ENCODE measurements around the gene CHSY1. TPM values are rescaled to one million over a fixed set of nuclear protein-coding genes. Genes with fewer than 3 reads are reported as not detected.

The CHSY1 gene
- total and polyA plus RNA-seq, 2 of the 4 experiments (the other 2 are of a cell fraction), result 40.9 to 53.2 TPM

- Histone ChIP-seq H2BK15ac (ENCODE audit: low read depth, low read length) (no peak overlapping the region; the same call in 2 of the 3 replicates), H2BK20ac (ENCODE audit: low read depth, low read length) (no peak overlapping the region), H3K4me3 (ENCODE audit: insufficient read depth, low read depth, low read length) (no peak overlapping the region), H2AFZ (replicated peaks; ENCODE audit: low read length, poor library complexity) (no peak overlapping the region), H3K18ac (ENCODE audit: low read depth, low read length) (no peak overlapping the region), H3K27me3 (ENCODE audit: control insufficient read depth, insufficient read depth, low read length) (no peaks in the 10 kb centered on the region), H2AK5ac (ENCODE audit: low read depth, low read length) (no peak overlapping the region), H3K27ac (ENCODE audit: insufficient read depth, low read length) (no peak overlapping the region), H3K4ac (ENCODE audit: low read depth, low read length) (no peak overlapping the region), H3K9me3 (ENCODE audit: control insufficient read depth, insufficient read depth, low read length) (no peaks in the 10 kb centered on the region), H3K36me3 (ENCODE audit: control insufficient read depth, insufficient read depth, low read length) (no peaks in the 10 kb centered on the region), H3K56ac (ENCODE audit: extremely low read depth, insufficient read depth, low read length) (no peak overlapping the region), H4K91ac (ENCODE audit: insufficient read depth, low read depth, low read length) (no peak overlapping the region), H3K23ac (ENCODE audit: low read depth, low read length) (no peak overlapping the region), H3K9ac (ENCODE audit: low read depth, low read length) (no peak overlapping the region), H3K4me1 (ENCODE audit: control insufficient read depth, insufficient read depth, low read length) (peaks cover 5% of the 10 kb centered on the region), H4K8ac (ENCODE audit: low read depth in 2 of 2, low read length in 2 of 2) (no peak overlapping the region), H3K9me1 (ENCODE audit: insufficient read depth, low read length) (peaks cover 13% of the 10 kb centered on the region; the same call in 1 of the 2 replicates), H3K79me1 (ENCODE audit: low read depth in 1 of 2, low read length in 2 of 2) (no peaks in the 10 kb centered on the region), H4K5ac (ENCODE audit: low read depth, low read length) (no peak overlapping the region), H2AK9ac (replicated peaks; ENCODE audit: low read depth, low read length, poor library complexity) (no peak overlapping the region), H2BK5ac (ENCODE audit: low read depth, low read length, poor library complexity, severe bottlenecking) (no peak overlapping the region), H4K20me1 (ENCODE audit: insufficient read depth, low read length) (no peaks in the 10 kb centered on the region), H2BK120ac (ENCODE audit: low read depth, low read length) (no peak overlapping the region), H3K4me2 (ENCODE audit: low read depth, low read length) (no peak overlapping the region), H3K14ac (replicated peaks; ENCODE audit: low read depth, low read length) (no peak overlapping the region)
- dilution Hi-C loops (cut with HindIII; ENCODE audit: low sequenced_read_pairs, unreplicated experiment), result no loop called here
- in situ Hi-C loops (cut with MboI; ENCODE audit: low sequenced_read_pairs), result no loop called here
- CTCF ChIA-PET, result no interaction called here
- TF ChIP-seq RCOR1 (IDR thresholded peaks at IDR 0.05; ENCODE audit: insufficient replicate concordance, low read length), result no peak
- WGBS, 2 experiments (ENCODE audit: extremely low coverage in 2 of 2, insufficient read length in 1 of 2), result 100% methylated on average over 2 of the region's 6 CpGs; no CpG with 5 or more reads in 1 of the 2 experiments
- POLR2A ChIA-PET (ENCODE audit: unreplicated experiment), result no interaction called here
- BruUV-seq (replicated peaks), result no TSS peak
- DNase-seq, result no peak
- ATAC-seq (ENCODE audit: low read depth), result no peak
- intact Hi-C loops (cut with micrococcal nuclease), result no loop called here
Measured at GRCh38 chr15:101157721-101158120, 94.1 kb downstream of the CHSY1 start.
